ENCODE results near the gene GIMAP2.

GIMAP2 gene

DNA sequence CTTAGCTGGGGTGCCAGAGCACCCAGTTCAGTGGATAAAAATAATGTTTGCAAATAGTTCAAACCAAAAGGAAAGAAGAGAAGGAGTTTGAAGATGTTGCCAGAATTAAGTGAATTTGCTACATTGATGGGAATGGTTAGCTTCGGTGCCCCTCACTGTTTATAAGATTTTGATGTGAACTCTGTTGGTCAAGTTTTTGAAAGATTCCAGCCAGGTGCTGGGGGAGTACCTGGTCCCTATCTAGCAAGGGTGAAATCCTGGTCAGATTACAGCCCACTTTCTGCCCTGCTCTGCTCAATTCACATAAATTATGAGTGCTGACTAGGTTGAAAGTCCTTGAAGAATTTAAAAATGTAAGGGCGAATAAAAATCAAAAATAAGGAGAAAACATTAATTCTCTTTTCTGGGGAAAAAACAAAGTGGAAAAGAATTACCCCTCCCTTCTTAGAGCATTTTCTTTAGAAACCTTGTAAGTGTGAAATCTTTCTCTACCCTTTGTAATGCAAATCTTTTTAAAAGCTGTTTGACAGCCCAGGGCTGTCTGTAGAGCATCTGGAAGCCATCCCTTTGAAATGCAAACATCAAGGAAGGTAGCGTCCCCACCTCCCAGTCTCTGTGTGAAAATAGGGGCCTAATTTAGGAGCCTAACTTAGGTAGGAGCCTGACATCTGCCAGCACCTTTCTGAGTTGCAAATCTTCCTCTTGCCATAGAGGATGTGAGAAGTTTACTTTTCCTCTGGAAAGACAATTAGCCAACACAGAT, 50.3 kb downstream of the GIMAP2 start:
- TF ChIP-seq, protein P1, sequence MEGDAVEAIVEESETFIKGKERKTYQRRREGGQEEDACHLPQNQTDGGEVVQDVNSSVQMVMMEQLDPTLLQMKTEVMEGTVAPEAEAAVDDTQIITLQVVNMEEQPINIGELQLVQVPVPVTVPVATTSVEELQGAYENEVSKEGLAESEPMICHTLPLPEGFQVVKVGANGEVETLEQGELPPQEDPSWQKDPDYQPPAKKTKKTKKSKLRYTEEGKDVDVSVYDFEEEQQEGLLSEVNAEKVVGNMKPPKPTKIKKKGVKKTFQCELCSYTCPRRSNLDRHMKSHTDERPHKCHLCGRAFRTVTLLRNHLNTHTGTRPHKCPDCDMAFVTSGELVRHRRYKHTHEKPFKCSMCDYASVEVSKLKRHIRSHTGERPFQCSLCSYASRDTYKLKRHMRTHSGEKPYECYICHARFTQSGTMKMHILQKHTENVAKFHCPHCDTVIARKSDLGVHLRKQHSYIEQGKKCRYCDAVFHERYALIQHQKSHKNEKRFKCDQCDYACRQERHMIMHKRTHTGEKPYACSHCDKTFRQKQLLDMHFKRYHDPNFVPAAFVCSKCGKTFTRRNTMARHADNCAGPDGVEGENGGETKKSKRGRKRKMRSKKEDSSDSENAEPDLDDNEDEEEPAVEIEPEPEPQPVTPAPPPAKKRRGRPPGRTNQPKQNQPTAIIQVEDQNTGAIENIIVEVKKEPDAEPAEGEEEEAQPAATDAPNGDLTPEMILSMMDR (IDR thresholded peaks at IDR 0.05; ENCODE audit: poor library complexity, severe bottlenecking), result no peak
- Histone ChIP-seq H3K4me3 (ENCODE audit: severe bottlenecking) (no peak overlapping the region), H3K4me1 (ENCODE audit: insufficient read depth, poor library complexity, severe bottlenecking) (peaks cover 13% of the 10 kb centered on the region), H3K27me3 (ENCODE audit: insufficient read depth, poor library complexity, severe bottlenecking) (no peaks in the 10 kb centered on the region), H3K27ac (ENCODE audit: poor library complexity, severe bottlenecking) (no peak overlapping the region), H3K36me3 (ENCODE audit: low read depth) (no peaks in the 10 kb centered on the region), H3K9me3 (ENCODE audit: severe bottlenecking) (peaks cover 4% of the 10 kb centered on the region)
- ATAC-seq (ENCODE audit: low read depth) (no peak), DNase-seq (ENCODE audit: low spot score) (no peak)

GRCh38 chr7:150736864-150737263, 51.4 kb downstream of the GIMAP2 start:
- Histone ChIP-seq H3K27me3 (ENCODE audit: insufficient read depth, poor library complexity, severe bottlenecking) (no peaks in the 10 kb centered on the region), H3K36me3 (ENCODE audit: low read depth) (no peaks in the 10 kb centered on the region), H3K9me3 (ENCODE audit: severe bottlenecking) (peaks cover 4% of the 10 kb centered on the region), H3K4me1 (ENCODE audit: insufficient read depth, poor library complexity, severe bottlenecking) (peaks cover 13% of the 10 kb centered on the region), H3K4me3 (ENCODE audit: severe bottlenecking) (no peak overlapping the region), H3K27ac (ENCODE audit: poor library complexity, severe bottlenecking) (no peak overlapping the region)
- TF ChIP-seq, protein P1 (IDR thresholded peaks at IDR 0.05; ENCODE audit: poor library complexity, severe bottlenecking), result no peak
- DNase-seq (ENCODE audit: low spot score) (no peak), ATAC-seq (ENCODE audit: low read depth) (no peak)

- DNase-seq (ENCODE audit: low spot score), result no peak
- H3K27me3 ChIP-seq (ENCODE audit: insufficient read depth, poor library complexity, severe bottlenecking), result no peaks in the 10 kb centered on the region
- H3K4me3 ChIP-seq (ENCODE audit: severe bottlenecking), result no peak within 1 kb of the TSS
- ATAC-seq (ENCODE audit: low read depth), result no peak
- H3K36me3 ChIP-seq (ENCODE audit: low read depth), result no peaks in the 10 kb centered on the region
- H3K27ac ChIP-seq (ENCODE audit: poor library complexity, severe bottlenecking), result peak within 1 kb of the TSS; percentile 71
- H3K4me1 ChIP-seq (ENCODE audit: insufficient read depth, poor library complexity, severe bottlenecking), result peaks cover 13% of the 10 kb centered on the region
- TF ChIP-seq, protein P1 (IDR thresholded peaks at IDR 0.05; ENCODE audit: poor library complexity, severe bottlenecking), result no peak
- peaks cover 4% of the 10 kb centered on the region for H3K9me3 ChIP-seq (ENCODE audit: severe bottlenecking)
These were observed 52.0 kb downstream of the GIMAP2 start, which contains the start of gene GIMAP5 for GRCh38 chr7:150737265-150738055. Gene GIMAP5, plus strand, starts transcription at chr7:150737418. Its CDS starts 3,467 bp downstream, at chr7:150740885.

GRCh38 chr7:150738092-150738491, 52.6 kb downstream of the GIMAP2 start:
- Histone ChIP-seq H3K9me3 (ENCODE audit: severe bottlenecking) (peaks cover 4% of the 10 kb centered on the region), H3K4me3 (ENCODE audit: severe bottlenecking) (no peak overlapping the region), H3K36me3 (ENCODE audit: low read depth) (no peaks in the 10 kb centered on the region), H3K4me1 (ENCODE audit: insufficient read depth, poor library complexity, severe bottlenecking) (peaks cover 13% of the 10 kb centered on the region), H3K27me3 (ENCODE audit: insufficient read depth, poor library complexity, severe bottlenecking) (no peaks in the 10 kb centered on the region), H3K27ac (ENCODE audit: poor library complexity, severe bottlenecking) (peak overlapping the region; percentile 71)
- TF ChIP-seq, protein P1 (IDR thresholded peaks at IDR 0.05; ENCODE audit: poor library complexity, severe bottlenecking), result no peak
- DNase-seq (ENCODE audit: low spot score) (no peak), ATAC-seq (ENCODE audit: low read depth) (no peak)

All from RWPE2 (cell line).